Tibial nerve (tissue), 4 donors: ENCODE data around the gene CHI3L1. TPM values are rescaled to one million over a fixed set of nuclear protein-coding genes. Genes with fewer than 3 reads are reported as not detected.
"Not testable (repeated sequence)": the region's sequence is repeated elsewhere in the genome, so short reads cannot be mapped to it uniquely, and the experiment has no call there.

ENCODE experiments used
- DNase-seq, 2 donors: peaks; one replicate each; pipeline ENCODE4 v3.0.0-alpha.2; 2019; ENCODE audit warnings: low spot score in 2 of 2
- H3K27ac ChIP-seq, 4 donors: fragments of 200-600 bp; sonication (generic) in 3 of 4; one replicate each; pipeline ENCODE4 v1.5.1; 2017 to 2019; ENCODE audit warnings: mild to moderate bottlenecking in 1 of 4
- H3K27me3 ChIP-seq, 2 donors: fragments of 200-600 bp; sonication (generic) in 1 of 2; one replicate each; pipeline versions ENCODE4 v1.5.1 to v1.6.0; 2017 to 2019
- H3K36me3 ChIP-seq, 3 donors: fragments of 200-600 bp; sonication (generic); one replicate each; pipeline ENCODE4 v1.5.1; 2018 to 2019
- H3K4me1 ChIP-seq, 4 donors: fragments of 200-600 bp; sonication (generic) in 3 of 4; one replicate each; pipeline ENCODE4 v1.5.1; 2017 to 2019
- H3K4me3 ChIP-seq, 4 donors: fragments of 200-600 bp; sonication (generic) in 3 of 4; one replicate each; pipeline ENCODE4 v1.5.1; 2017 to 2019; ENCODE audit warnings: mild to moderate bottlenecking in 1 of 4, moderate library complexity in 1 of 4
- H3K9me3 ChIP-seq, 4 donors: fragments of 200-600 bp; sonication (generic) in 3 of 4; one replicate each; pipeline ENCODE4 v1.5.1; 2017 to 2019
- CTCF ChIP-seq, 5 experiments: fragments of 200-600 bp in 3 of 5; fragments of 450-650 bp in 2 of 5; sonication (generic) in 3 of 5; IDR thresholded peaks; one replicate each; pipeline ENCODE4 v1.5.1; 2016 to 2019; ENCODE audit warnings: antibody characterized with exemption in 5 of 5, mild to moderate bottlenecking in 3 of 5, moderate library complexity in 2 of 5
- EP300 ChIP-seq, 2 donors: sonication (generic); formaldehyde crosslinking; IDR thresholded peaks; one replicate each; pipeline ENCODE4 v1.6.1; 2017; ENCODE audit warnings: antibody characterized with exemption in 2 of 2, mild to moderate bottlenecking in 1 of 2
- POLR2A ChIP-seq, 2 donors: fragments of 450-650 bp; IDR thresholded peaks; one replicate each; pipeline ENCODE4 v1.6.1; 2017; ENCODE audit warnings: antibody characterized with exemption in 2 of 2, mild to moderate bottlenecking in 2 of 2, moderate library complexity in 2 of 2
- WGBS, 2 donors: methylation state at CpG; one replicate each; pipeline ENCODE4 v1.1.5; 2018; 5-methylcytosine and 5-hydroxymethylcytosine counted together
- total RNA-seq, 4 donors: library from RNA; depleted of rRNA; stranded (reverse); fragments of >200 nt; gene quantifications; one replicate each; pipeline ENCODE4 v1.1.0, GENCODE V29; 2016

The CHI3L1 gene
- total RNA-seq = 100 to 1,000 TPM in 1 of 4 donors, 10 to 100 TPM in 1, 1 to 10 TPM in 1, not detected in 1; 5.0 to 150 (median 18.8) TPM

- Histone ChIP-seq H3K27me3 (no peaks in the 10 kb centered on the region), H3K27ac (peak within 1 kb of the TSS in 1 of 4 donors; percentile 6), H3K9me3 (no peaks in the 10 kb centered on the region), H3K4me1 (peaks cover 0 to 23% (median 0%) of the 10 kb centered on the region in 4 donors), H3K36me3 (no peaks in the 10 kb centered on the region), H3K4me3 (no peak within 1 kb of the TSS)
- DNase-seq = no peak
- 37 to 42% methylated on average over 14 of the region's 14 CpGs for WGBS, 2 donors
- TF ChIP-seq POLR2A (IDR thresholded peaks at IDR 0.05) (no peak), CTCF (IDR thresholded peaks at IDR 0.05) (no peak), EP300 (IDR thresholded peaks at IDR 0.05) (no peak)
Measured at GRCh38 chr1:203186446-203187303, at the start of gene CHI3L1. Gene CHI3L1 (minus strand): TSS chr1:203186704. CDS start chr1:203186623, 81 bp downstream.

DNA sequence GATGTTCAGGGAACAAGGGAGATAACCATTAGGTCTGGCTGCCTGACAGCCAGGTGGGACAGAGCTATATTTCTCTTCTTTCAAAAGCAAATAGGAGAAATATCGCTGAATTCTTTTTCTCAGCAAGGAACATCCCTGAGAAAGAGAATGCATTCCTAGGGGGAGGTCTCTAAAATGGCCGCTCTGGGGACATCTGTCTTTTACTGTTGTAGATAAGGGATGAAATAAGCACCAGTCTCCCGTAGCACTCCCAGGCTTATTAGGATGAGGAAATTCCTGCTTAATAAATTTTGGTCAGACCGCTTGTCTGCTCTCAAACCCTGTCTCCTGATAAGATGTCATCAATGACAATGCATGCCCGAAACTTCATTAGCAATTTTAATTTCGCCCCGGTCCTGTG lies 48.4 kb upstream of the CHI3L1 start:
- H3K27me3 ChIP-seq, H3K27ac ChIP-seq, H3K4me1 ChIP-seq, H3K4me3 ChIP-seq, H3K36me3 ChIP-seq, DNase-seq: not testable (repeated sequence)
- 87 to 88% methylated on average over 7 of the region's 7 CpGs for WGBS, 2 donors
- peaks cover 0 to 26% (median 3%) of the 10 kb centered on the region in 4 donors for H3K9me3 ChIP-seq

DNA sequence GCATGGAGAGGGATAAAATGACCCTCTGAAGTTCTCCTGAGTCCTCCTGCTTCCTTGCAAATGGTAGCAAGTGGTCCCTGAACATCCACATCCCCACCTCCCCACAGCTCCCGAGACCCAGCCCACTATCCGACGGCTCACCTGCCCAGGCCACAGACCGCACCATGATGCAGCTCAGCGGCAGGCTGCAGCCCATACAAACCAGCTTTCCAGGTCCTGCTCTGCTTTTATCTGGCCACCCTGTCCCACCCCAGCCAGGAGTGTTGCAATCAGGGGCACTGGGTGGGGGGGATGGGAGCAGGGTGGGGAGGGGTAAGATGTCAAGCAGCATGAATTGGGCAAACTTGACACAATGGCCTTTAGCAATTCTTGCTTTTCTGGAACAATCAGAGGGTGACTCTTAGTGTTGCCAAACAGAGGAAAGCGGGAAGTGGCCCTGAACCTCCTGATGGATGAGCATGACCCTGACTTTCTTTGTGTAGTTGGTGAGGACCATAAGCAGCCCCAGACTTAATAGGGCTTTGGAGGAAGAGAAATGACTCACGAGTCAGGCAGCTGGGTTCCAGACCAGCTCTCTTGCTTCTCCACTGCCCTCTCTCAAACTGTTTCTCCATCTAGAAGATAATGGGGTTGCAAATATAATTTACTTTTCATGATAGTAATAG lies 43.1 kb upstream of the CHI3L1 start, which contains the start of gene CHIT1:
TSS of gene CHIT1 (minus strand) at position 203 of the 665 bp plus-strand sequence. CDS start at position 166, 37 bp downstream.
- no peaks in the 10 kb centered on the region for H3K36me3 ChIP-seq
- peaks cover 0 to 7% (median 0%) of the 10 kb centered on the region in 4 donors for H3K9me3 ChIP-seq
- H3K4me3 ChIP-seq = no peak within 1 kb of the TSS
- 77 to 90% methylated on average over 7 of the region's 7 CpGs for WGBS, 2 donors
- H3K4me1 ChIP-seq = no peaks in the 10 kb centered on the region
- TF ChIP-seq EP300 (IDR thresholded peaks at IDR 0.05) (no peak), CTCF (IDR thresholded peaks at IDR 0.05) (no peak), POLR2A (IDR thresholded peaks at IDR 0.05) (no peak)
- no peak within 1 kb of the TSS for H3K27ac ChIP-seq
- peaks cover 0 to 3% of the 10 kb centered on the region in 2 donors for H3K27me3 ChIP-seq
- DNase-seq = no peak

DNA sequence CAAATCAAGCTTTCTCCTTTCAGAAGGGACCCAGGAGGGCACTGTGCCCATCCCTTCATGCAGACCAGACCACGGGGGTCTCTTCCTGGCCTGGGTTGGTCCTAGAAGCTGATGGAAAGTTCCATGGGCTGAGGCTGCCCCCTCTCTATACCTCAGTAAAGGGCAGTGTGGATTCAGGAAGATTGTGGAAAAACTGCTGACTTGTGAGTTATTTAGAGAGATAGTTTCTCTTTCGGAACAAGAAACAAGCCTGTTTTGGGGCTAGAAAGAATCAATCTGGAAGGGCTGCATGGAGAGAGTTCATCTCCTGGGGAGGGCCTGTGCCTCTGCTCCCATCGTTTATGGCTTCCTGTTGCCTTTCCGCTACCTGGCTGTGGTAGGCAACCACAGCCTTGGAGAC lies 42.2 kb upstream of the CHI3L1 start:
- DNase-seq = no peak
- no peak overlapping the region for H3K27ac ChIP-seq
- peaks cover 0 to 3% of the 10 kb centered on the region in 2 donors for H3K27me3 ChIP-seq
- no peak overlapping the region for H3K4me3 ChIP-seq
- H3K36me3 ChIP-seq = no peaks in the 10 kb centered on the region
- 65 to 77% methylated on average over 4 of the region's 4 CpGs for WGBS, 2 donors
- TF ChIP-seq POLR2A (IDR thresholded peaks at IDR 0.05) = no peak
- TF ChIP-seq CTCF (IDR thresholded peaks at IDR 0.05) = no peak
- TF ChIP-seq EP300 (IDR thresholded peaks at IDR 0.05) = no peak
- H3K4me1 ChIP-seq = no peaks in the 10 kb centered on the region
- H3K9me3 ChIP-seq = no peaks in the 10 kb centered on the region

DNA sequence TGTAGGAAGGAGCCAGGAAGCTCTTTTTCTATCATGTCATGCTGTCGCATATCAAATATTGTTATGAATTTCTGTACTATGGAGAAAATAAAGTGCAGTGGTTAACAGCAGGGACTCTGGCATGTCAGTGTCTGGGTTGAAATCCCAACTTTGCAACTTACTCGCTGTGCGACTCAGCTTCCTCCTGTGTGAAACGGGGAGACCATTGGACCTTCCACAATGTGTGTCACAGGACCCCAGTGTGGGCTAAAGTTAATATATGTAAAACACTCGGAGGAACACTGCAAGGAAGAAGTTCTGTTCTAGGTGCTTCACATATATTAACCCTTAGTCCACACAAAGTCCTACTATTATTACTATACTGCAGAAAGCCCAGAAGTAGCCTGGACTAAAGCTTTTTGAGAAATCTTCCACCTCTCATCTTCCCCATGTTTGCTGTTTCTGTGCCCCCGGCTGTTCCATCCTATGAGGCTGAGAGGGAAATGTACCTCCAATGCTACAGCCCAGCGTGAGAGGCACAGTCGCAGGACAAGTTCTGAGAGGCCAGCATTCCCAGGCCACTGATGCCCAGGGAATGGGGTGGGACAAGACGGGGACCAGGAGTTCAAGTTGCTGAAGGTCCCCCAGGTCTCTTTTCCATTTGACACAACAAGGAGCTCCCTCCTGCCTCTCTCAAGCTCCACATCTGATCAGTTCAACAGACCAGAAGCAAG lies 41.0 kb upstream of the CHI3L1 start:
- TF ChIP-seq EP300 (IDR thresholded peaks at IDR 0.05) = no peak
- TF ChIP-seq POLR2A (IDR thresholded peaks at IDR 0.05) = no peak
- DNase-seq = no peak
- no peaks in the 10 kb centered on the region for H3K27me3 ChIP-seq
- no peak overlapping the region for H3K4me3 ChIP-seq
- 82 to 91% methylated on average over 9 of the region's 9 CpGs for WGBS, 2 donors
- no peaks in the 10 kb centered on the region for H3K36me3 ChIP-seq
- H3K9me3 ChIP-seq = no peaks in the 10 kb centered on the region
- no peaks in the 10 kb centered on the region for H3K4me1 ChIP-seq
- no peak overlapping the region for H3K27ac ChIP-seq
